HEK293 (cell line): ENCODE measurements around the gene WASF2.

Source experiments
- GLIS1 ChIP-seq: fragments of 450-650 bp; formaldehyde crosslinking; IDR thresholded peaks from 2 replicates; pipeline ENCODE4 v1.5.1; 2016; ENCODE audit warnings: missing biosample characterization, missing genetic modification characterization
- MEIS1 ChIP-seq: sonication (generic); formaldehyde crosslinking; IDR thresholded peaks from 2 replicates; pipeline ENCODE4 v1.8.1; 2022; ENCODE audit warnings: missing genetic modification reagents, mild to moderate bottlenecking, borderline replicate concordance
- SP2 ChIP-seq: fragments of 450-650 bp; formaldehyde crosslinking; IDR thresholded peaks from 2 replicates; pipeline ENCODE4 v1.5.1; 2016; ENCODE audit warnings: missing biosample characterization, missing genetic modification characterization
- TCF7L2 ChIP-seq: IDR thresholded peaks from 2 replicates; pipeline ENCODE4 v1.6.1; 2011; ENCODE audit warnings: low read depth, mild to moderate bottlenecking, inconsistent platforms, low read length, moderate library complexity, borderline replicate concordance
- ZBTB8A ChIP-seq: fragments of 450-650 bp; formaldehyde crosslinking; IDR thresholded peaks from 2 replicates; pipeline ENCODE4 v1.5.1; 2016; ENCODE audit warnings: missing biosample characterization, missing genetic modification characterization
- ZFP3 ChIP-seq: fragments of 450-650 bp; formaldehyde crosslinking; IDR thresholded peaks from 2 replicates; pipeline ENCODE4 v1.5.1; 2016; ENCODE audit warnings: low read depth, missing biosample characterization, missing genetic modification characterization
- ZNF138 ChIP-seq: fragments of 450-650 bp; formaldehyde crosslinking; IDR thresholded peaks from 2 replicates; pipeline ENCODE4 v1.5.1; 2016; ENCODE audit warnings: missing biosample characterization, missing genetic modification characterization, borderline replicate concordance
- ZNF311 ChIP-seq: fragments of 450-650 bp; formaldehyde crosslinking; IDR thresholded peaks from 2 replicates; pipeline ENCODE4 v1.5.1; 2017; ENCODE audit warnings: missing biosample characterization, missing genetic modification characterization, borderline replicate concordance
- ZNF510 ChIP-seq: fragments of 450-650 bp; formaldehyde crosslinking; IDR thresholded peaks from 2 replicates; pipeline ENCODE4 v1.5.1; 2018; ENCODE audit warnings: mild to moderate bottlenecking, missing genetic modification characterization, missing biosample characterization; ENCODE audit not compliant: insufficient replicate concordance
- ZNF76 ChIP-seq: fragments of 450-650 bp; formaldehyde crosslinking; IDR thresholded peaks from 2 replicates; pipeline ENCODE4; 2016; ENCODE audit warnings: low read depth, missing biosample characterization, missing genetic modification characterization, borderline replicate concordance
- TF ChIP-seq, protein P1 (sequence below): fragments of 450-650 bp; formaldehyde crosslinking; IDR thresholded peaks from 2 replicates; pipeline ENCODE4 v1.5.1; 2016; ENCODE audit warnings: missing biosample characterization, missing genetic modification characterization
- TF ChIP-seq, protein P2 (sequence below): fragments of 450-650 bp; formaldehyde crosslinking; IDR thresholded peaks from 2 replicates; pipeline ENCODE4 v1.5.1; 2016; ENCODE audit warnings: missing biosample characterization, missing genetic modification characterization
- TF ChIP-seq, protein P3 (sequence below): fragments of 450-650 bp; formaldehyde crosslinking; IDR thresholded peaks from 2 replicates; pipeline ENCODE4 v1.5.1; 2017; ENCODE audit warnings: missing biosample characterization, missing genetic modification characterization
- TF ChIP-seq, protein P4 (sequence below): fragments of 450-650 bp; formaldehyde crosslinking; IDR thresholded peaks from 2 replicates; pipeline ENCODE4 v1.5.1; 2016; ENCODE audit warnings: missing biosample characterization, missing genetic modification characterization

DNA sequence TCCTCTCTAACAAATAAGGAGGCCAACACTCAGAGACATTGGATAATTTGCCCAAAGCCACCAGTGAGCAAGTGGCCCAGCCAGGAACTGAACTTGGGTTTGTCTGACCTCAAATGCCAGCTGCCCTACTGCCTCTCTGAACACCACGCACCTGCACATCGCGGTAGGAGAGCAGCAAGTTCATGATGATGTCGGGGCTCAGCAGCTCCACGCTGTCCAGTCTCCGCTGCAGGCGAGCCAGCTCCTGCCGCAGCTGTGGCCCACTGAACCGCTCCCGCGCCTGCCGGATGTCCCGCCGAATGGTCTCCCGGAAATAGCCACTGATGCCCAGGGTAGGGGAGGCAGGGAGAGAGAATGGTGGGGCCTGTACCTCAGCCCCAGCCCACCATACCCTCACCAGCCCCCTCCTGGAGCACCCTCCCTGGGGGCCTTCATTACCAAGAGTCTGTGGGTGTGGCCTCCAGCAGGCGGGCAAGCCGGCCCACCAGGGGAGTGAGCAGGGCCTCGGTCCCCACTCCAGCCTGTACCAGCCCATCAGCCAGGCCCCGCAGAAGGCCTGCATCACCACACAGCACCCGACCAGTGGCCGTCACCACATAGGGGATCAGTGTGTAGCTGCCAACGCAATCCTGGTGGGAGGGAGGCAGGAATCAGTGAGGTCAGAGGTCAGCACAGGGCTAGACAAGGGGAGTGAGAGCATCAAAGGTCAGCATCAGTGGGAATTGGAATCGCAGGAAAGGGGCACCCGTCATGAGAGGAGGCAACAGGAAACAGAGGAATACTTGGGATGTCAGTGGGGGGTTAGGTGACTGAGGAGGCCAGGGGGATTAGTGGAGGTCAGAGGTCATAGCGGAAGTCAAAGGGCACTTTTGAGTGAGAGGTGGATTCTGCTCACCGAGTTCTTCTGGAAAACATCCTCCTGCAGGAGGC is 125.9 kb downstream of the WASF2 start:
- no peak for TF ChIP-seq ZNF311 (tag by site-specific recombination)
- TF ChIP-seq, protein P1, sequence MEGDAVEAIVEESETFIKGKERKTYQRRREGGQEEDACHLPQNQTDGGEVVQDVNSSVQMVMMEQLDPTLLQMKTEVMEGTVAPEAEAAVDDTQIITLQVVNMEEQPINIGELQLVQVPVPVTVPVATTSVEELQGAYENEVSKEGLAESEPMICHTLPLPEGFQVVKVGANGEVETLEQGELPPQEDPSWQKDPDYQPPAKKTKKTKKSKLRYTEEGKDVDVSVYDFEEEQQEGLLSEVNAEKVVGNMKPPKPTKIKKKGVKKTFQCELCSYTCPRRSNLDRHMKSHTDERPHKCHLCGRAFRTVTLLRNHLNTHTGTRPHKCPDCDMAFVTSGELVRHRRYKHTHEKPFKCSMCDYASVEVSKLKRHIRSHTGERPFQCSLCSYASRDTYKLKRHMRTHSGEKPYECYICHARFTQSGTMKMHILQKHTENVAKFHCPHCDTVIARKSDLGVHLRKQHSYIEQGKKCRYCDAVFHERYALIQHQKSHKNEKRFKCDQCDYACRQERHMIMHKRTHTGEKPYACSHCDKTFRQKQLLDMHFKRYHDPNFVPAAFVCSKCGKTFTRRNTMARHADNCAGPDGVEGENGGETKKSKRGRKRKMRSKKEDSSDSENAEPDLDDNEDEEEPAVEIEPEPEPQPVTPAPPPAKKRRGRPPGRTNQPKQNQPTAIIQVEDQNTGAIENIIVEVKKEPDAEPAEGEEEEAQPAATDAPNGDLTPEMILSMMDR: no peak
- no peak for TF ChIP-seq ZNF510 (tag by site-specific recombination)
- TF ChIP-seq ZNF76: no peak
- TF ChIP-seq TCF7L2: no peak
- no peak for TF ChIP-seq ZBTB8A (tag by site-specific recombination)
- no peak for TF ChIP-seq ZFP3 (tag by site-specific recombination)
- no peak for TF ChIP-seq GLIS1 (tag by site-specific recombination)
- TF ChIP-seq, protein P2, sequence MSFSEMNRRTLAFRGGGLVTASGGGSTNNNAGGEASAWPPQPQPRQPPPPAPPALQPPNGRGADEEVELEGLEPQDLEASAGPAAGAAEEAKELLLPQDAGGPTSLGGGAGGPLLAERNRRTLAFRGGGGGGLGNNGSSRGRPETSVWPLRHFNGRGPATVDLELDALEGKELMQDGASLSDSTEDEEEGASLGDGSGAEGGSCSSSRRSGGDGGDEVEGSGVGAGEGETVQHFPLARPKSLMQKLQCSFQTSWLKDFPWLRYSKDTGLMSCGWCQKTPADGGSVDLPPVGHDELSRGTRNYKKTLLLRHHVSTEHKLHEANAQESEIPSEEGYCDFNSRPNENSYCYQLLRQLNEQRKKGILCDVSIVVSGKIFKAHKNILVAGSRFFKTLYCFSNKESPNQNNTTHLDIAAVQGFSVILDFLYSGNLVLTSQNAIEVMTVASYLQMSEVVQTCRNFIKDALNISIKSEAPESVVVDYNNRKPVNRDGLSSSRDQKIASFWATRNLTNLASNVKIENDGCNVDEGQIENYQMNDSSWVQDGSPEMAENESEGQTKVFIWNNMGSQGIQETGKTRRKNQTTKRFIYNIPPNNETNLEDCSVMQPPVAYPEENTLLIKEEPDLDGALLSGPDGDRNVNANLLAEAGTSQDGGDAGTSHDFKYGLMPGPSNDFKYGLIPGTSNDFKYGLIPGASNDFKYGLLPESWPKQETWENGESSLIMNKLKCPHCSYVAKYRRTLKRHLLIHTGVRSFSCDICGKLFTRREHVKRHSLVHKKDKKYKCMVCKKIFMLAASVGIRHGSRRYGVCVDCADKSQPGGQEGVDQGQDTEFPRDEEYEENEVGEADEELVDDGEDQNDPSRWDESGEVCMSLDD (tag by site-specific recombination): no peak
- TF ChIP-seq SP2 (tag by site-specific recombination): no peak
- TF ChIP-seq, protein P3, sequence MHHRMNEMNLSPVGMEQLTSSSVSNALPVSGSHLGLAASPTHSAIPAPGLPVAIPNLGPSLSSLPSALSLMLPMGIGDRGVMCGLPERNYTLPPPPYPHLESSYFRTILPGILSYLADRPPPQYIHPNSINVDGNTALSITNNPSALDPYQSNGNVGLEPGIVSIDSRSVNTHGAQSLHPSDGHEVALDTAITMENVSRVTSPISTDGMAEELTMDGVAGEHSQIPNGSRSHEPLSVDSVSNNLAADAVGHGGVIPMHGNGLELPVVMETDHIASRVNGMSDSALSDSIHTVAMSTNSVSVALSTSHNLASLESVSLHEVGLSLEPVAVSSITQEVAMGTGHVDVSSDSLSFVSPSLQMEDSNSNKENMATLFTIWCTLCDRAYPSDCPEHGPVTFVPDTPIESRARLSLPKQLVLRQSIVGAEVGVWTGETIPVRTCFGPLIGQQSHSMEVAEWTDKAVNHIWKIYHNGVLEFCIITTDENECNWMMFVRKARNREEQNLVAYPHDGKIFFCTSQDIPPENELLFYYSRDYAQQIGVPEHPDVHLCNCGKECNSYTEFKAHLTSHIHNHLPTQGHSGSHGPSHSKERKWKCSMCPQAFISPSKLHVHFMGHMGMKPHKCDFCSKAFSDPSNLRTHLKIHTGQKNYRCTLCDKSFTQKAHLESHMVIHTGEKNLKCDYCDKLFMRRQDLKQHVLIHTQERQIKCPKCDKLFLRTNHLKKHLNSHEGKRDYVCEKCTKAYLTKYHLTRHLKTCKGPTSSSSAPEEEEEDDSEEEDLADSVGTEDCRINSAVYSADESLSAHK (tag by site-specific recombination): no peak
- TF ChIP-seq MEIS1 (CRISPR knock-in tag): no peak
- no peak for TF ChIP-seq ZNF138 (tag by site-specific recombination)
- TF ChIP-seq, protein P4, sequence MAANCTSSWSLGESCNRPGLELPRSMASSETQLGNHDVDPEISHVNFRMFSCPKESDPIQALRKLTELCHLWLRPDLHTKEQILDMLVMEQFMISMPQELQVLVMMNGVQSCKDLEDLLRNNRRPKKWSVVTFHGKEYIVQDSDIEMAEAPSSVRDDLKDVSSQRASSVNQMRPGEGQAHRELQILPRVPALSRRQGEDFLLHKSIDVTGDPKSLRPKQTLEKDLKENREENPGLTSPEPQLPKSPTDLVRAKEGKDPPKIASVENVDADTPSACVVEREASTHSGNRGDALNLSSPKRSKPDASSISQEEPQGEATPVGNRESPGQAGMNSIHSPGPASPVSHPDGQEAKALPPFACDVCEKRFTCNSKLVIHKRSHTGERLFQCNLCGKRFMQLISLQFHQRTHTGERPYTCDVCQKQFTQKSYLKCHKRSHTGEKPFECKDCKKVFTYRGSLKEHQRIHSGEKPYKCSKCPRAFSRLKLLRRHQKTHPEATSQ (tag by site-specific recombination): no peak
